Measurements from ENCODE around the gene GYS1.
"Not testable (repeated sequence)": the region's sequence is repeated elsewhere in the genome, so short reads cannot be mapped to it uniquely, and the experiment has no call there.

Gene GYS1
- 22.6 to 60.0 (median 35.3) reads per million in 17 experiments for total RNA-seq

- DNase-seq = peak; percentile 100
Observed at GRCh38 chr19:48993175-48994034, at the start of gene GYS1, which contains the start of gene RUVBL2. GYS1 (minus strand) TSS chr19:48993309; CDS start chr19:48993112, 197 bp downstream. RUVBL2 (plus strand) TSS chr19:48993887; CDS start chr19:48993912, 25 bp downstream.

GRCh38 chr19:49042666-49043065 lies 49.6 kb upstream of the GYS1 start:
- DNase-seq = not testable (repeated sequence)

DNA sequence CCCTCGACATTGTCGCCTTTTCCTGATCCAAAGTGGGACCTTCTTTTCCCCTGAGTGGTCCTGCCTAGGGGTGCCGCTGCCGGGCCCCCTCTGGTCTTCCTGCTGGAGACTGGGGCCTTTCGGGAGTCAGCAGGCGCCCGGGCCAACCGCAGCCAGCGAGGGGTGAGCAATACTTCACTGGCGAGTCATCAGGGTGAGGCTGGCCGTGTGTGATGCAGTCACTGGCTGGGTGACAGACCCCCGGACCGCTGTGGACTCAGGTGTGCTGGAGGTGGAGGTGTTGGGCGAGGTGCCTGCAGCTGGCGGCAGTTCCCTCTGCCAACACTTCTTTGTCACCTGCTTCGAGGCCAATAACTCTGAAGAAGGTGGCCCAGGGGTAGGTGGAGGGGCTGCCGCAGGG lies 49.1 kb upstream of the GYS1 start:
- no peak for DNase-seq

GRCh38 chr19:49039736-49040135 lies 46.6 kb upstream of the GYS1 start:
- DNase-seq = not testable (repeated sequence)

DNA sequence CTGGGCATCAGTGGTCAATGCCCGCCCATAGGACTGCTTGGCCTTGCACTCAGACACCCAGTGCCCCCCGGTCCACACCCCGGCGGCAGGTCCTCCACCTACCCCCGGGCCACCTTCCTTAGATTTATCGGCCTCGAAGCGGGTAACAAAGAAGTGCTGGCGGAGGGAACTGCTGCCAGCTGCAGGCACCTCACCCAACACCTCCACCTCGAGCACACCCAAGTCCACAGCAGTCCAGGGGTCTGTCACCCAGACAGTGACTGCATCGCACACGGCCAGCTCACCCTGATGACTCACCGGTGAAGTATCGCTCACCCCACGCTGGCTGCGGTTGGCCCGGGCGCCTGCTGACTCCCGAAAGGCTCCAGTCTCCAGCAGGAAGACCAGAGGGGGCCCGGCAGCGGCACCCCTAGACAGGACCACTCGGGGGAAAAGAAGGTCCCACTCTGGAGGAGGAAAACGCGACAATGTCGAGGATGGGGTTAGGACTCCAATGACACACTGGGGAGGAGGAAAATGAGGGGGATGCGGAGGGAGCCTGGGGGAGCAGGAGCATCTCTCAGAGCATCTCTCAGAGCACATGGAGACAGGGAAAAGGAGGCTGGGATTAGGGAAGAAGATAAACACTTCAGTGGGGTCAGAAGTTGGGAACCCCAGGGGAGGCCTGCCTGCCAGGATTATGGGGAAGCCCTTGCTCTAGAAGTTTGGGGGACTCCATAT lies 45.6 kb upstream of the GYS1 start:
- DNase-seq = not testable (repeated sequence)

GRCh38 chr19:49038111-49038510 lies 45.0 kb upstream of the GYS1 start:
- not testable (repeated sequence) for DNase-seq

- DNase-seq = peak in 2 of 4 experiments; percentile 45 to 48
Observed at GRCh38 chr19:49036815-49037214, 43.7 kb upstream of the GYS1 start, which contains the start of gene CGB1. CGB1 (minus strand) TSS chr19:49036895; CDS start chr19:49036711, 184 bp downstream.

- peak; percentile 20 to 38 (median 30) for DNase-seq
Observed at GRCh38 chr19:49031642-49032301, 38.7 kb upstream of the GYS1 start, which contains the start of gene CGB2. CGB2 (plus strand) TSS chr19:49031890; CDS start chr19:49032096, 206 bp downstream.

GRCh38 chr19:49030323-49030722 lies 37.2 kb upstream of the GYS1 start:
- not testable (repeated sequence) for DNase-seq

DNA sequence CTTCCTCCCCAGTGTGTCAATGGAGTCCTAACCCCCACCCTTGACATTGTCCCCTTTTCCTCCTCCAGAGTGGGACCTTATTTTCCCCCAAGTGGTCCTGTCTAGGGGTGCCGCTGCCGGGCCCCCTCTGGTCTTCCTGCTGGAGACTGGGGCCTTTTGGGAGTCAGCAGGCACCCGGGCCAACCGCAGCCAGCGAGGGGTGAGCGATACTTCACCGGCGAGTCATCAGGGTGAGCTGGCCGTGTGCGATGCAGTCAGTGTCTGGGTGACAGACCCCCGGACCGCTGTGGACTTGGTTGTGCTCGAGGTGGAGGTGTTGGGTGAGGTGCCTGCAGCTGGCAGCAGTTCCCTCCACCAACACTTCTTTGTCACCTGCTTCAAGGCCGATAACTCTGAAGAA lies 36.6 kb upstream of the GYS1 start:
- DNase-seq = not testable (repeated sequence)

GRCh38 chr19:49028686-49029085 lies 35.6 kb upstream of the GYS1 start:
- not testable (repeated sequence) for DNase-seq

- not testable (repeated sequence) for DNase-seq
Observed at GRCh38 chr19:49025599-49025998, 32.5 kb upstream of the GYS1 start.

DNA sequence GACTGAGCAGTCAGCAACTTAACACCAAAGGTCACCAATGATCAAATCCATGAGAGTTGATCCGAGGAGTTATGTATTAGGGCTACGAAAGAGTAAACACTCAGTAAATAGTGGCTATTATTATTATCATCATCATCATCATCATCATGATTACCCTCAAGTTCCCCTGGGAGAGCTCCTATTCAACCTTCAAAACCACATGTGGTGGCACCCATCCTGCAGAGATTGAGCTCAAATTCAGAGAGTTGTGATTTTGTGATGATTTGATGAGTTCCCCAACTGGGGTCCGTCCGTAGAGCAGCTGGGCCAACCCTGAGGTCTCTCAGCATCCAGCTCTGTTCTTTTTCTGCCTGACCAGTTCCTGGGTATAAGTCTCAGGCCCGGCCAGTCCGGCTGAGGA lies 32.0 kb upstream of the GYS1 start:
- not testable (repeated sequence) for DNase-seq

GRCh38 chr19:49024233-49024632 lies 31.1 kb upstream of the GYS1 start, which contains the start of gene CGB3:
CGB3 (minus strand) TSS chr19:49024333; CDS start chr19:49023971, 362 bp downstream.
- DNase-seq = not testable (repeated sequence)

- no peak for DNase-seq
Observed at GRCh38 chr19:49022116-49022515, 29.0 kb upstream of the GYS1 start.

DNA sequence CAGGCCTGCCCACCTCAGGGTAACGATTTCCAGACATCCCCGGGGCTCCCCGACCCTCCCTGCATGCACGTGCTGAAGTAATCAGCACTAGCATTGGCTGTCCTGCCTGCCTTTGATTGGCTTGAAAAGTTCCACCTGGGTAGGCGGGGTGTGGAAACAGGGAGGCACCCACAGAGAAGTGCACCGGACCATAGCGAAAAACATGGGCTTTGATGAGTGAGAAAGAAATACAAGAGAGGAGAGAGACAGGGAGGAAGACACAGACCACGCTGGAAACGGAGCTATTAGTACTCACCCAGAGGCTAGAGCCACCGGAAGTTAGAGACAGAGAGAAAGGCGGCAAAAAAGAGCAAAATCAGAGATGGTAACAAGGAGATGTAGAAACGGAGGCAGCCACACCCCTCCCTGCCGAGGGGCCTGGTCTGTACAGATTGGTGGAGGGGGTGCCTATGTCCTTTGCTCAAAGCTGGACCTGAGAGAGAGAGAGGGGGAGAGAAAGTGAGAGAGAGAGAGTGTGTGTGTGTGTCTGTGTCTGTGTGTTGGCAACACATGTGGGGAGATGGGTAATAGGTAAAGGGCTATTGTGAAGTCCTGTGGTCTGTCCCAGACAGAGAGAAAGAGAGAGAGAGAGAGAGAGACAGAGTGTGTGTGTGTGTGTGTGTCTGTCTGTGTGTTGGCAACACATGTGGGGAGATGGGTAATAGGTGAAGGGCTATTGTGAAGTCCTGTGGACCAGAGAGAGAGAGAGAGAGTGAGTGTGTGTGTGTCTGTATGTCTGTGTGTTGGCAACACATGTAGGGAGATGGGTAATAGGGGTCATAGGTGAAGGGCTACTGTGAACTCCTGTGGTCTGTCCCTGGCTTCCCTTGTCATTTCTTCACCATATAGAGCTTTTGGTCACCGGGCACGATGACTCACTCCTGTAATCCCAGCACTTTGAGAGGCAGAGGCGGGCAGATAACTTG lies 28.1 kb upstream of the GYS1 start:
- peak; percentile 12 to 55 (median 38) for DNase-seq

GRCh38 chr19:49020342-49020741 lies 27.2 kb upstream of the GYS1 start:
- DNase-seq = no peak

DNA sequence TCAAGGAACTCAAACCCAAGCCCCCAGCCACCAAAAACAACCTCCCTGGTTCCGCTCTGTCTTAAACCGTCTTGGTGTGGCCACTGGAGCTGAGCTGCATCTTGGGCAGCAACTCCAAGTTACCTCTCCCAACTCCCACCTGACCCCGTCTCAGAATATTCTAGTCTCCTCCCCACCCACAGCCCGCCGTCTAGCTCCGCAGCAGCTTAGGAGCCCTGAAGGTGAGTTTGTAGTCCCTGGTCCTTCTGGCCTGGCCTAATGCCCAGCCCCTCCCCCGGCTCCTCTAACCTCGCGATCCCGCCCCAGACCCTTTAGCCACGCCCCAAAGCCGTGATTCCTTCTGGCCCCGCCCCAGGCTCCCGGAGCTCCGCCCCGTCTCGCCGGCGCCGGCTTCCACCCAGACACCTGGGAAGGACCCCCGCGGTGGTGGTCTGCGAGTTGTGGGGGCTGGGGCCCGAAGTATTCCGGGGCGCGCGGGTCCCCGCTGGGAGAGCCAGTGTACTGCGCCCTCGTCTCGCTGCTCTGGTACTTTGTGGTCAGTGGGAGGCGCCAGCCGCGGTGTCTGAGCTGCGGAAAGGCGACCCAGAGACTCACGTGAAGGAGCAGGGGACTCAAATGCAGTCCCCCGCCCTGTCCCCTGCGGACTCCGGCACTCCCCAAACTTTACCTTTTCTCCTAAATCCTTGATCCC lies 26.3 kb upstream of the GYS1 start:
- DNase-seq = peak; percentile 29 to 58 (median 45)

DNA sequence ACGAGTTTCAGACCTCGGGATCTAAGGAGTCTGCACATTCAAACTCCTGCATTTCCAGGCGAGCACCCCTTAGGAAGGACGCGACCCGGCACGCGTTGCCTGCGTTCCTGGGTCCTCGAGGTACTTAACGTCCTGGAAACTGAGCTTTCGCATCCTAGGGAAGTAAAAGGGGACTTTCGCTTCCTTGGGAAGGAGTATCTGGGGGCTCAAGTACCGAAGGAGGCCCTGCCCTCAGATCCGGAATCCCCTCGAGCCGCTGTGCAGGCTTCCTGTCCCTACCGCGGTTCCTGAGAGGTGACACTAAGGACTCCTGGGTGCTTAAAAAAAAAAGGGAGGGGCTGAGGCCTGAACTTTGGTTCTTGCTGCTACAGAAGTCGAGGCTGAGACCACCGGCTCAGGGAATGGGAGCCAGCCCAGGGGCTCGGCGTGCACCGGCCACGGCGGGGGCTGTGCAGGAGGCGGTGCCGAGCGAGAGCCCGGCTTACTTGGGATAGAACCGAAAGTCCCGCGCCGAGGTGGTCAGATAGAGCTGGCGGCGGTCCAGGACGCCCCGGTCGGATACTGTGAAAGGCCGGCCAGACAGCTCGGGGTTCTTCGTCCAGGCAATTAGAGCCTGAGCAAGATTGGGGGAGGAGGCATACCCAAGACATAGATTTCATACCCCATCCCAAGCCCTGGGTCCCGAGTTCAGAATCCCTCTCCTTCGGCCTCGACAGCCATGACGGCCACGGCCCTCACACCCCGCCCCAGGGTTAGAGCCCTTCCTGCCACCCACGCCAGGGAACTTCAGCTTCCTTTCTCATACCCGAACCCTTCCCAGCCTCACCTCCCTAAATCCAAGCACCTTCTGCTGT lies 25.5 kb upstream of the GYS1 start:
- peak in 2 of 4 experiments; percentile 10 to 18 for DNase-seq
